GM23338 (cell line): ENCODE results near the gene GLE1. TPM values are rescaled to one million over a fixed set of nuclear protein-coding genes. Genes with fewer than 3 reads are reported as not detected.

Experiments used
- ATAC-seq: fragments of 200-7000 bp; cut with Tn5 transposase; 3 replicates; pipeline ENCODE4 v1.9.1; 2020
- DNase-seq: peaks from one replicate; pipeline ENCODE4 v3.0.0-alpha.2; 2015; ENCODE audit warnings: low spot score
- H2AFZ ChIP-seq: fragments of 200-600 bp; sonication (generic); 2 replicates; pipeline ENCODE4 v1.8.0; 2016; ENCODE audit warnings: antibody characterized with exemption, mild to moderate bottlenecking, moderate library complexity
- H3F3A ChIP-seq: fragments of 200-600 bp; sonication (generic); replicated peaks from 2 replicates; pipeline ENCODE4 v1.8.0; 2017; ENCODE audit warnings: antibody characterized with exemption, mixed run types, low read depth
- H3K27ac ChIP-seq: fragments of 200-600 bp; sonication (generic); 2 replicates; pipeline ENCODE4 v1.6.1; 2016; ENCODE audit warnings: low read depth
- H3K27me3 ChIP-seq: fragments of 200-600 bp; sonication (generic); 2 replicates; pipeline ENCODE4 v1.8.0; 2016; ENCODE audit warnings: mild to moderate bottlenecking, mixed run types, moderate library complexity; ENCODE audit not compliant: insufficient read depth
- H3K36me3 ChIP-seq: fragments of 200-600 bp; sonication (generic); 2 replicates; pipeline ENCODE4 v1.8.0; 2016; ENCODE audit warnings: mild to moderate bottlenecking; ENCODE audit not compliant: insufficient read depth
- H3K4me1 ChIP-seq: fragments of 200-600 bp; sonication (generic); 2 replicates; pipeline ENCODE4 v1.8.0; 2016; ENCODE audit warnings: mild to moderate bottlenecking, moderate library complexity; ENCODE audit not compliant: insufficient read depth
- H3K4me2 ChIP-seq: fragments of 200-600 bp; sonication (generic); 2 replicates; pipeline ENCODE4 v1.7.1; 2017; ENCODE audit warnings: mixed run types
- H3K4me3 ChIP-seq: fragments of 200-600 bp; sonication (generic); 2 replicates; pipeline ENCODE4 v1.6.1; 2016; ENCODE audit warnings: mixed run types
- H3K79me2 ChIP-seq: fragments of 200-600 bp; sonication (generic); replicated peaks from 2 replicates; pipeline ENCODE4 v1.8.0; 2017; ENCODE audit warnings: mild to moderate bottlenecking; ENCODE audit not compliant: insufficient read depth
- H3K9me2 ChIP-seq: fragments of 200-600 bp; sonication (generic); 2 replicates; pipeline ENCODE4 v1.8.0; 2017; ENCODE audit not compliant: insufficient read depth
- H4K20me1 ChIP-seq: fragments of 200-600 bp; sonication (generic); replicated peaks from 2 replicates; pipeline ENCODE4 v1.8.0; 2017; ENCODE audit warnings: mild to moderate bottlenecking; ENCODE audit not compliant: insufficient read depth
- H3K27ac Mint-ChIP-seq: 2 replicates; pipeline ENCODE4 v1.8.0; 2020; ENCODE audit warnings: inconsistent platforms, mild to moderate bottlenecking, moderate library complexity, mixed read lengths
- H3K27me3 Mint-ChIP-seq: 3 replicates; pipeline ENCODE4 v1.8.0; 2022; ENCODE audit warnings: low read depth, mild to moderate bottlenecking, moderate library complexity, mixed read lengths, inconsistent platforms; ENCODE audit not compliant: insufficient read depth, poor library complexity
- H3K36me3 Mint-ChIP-seq: 3 replicates; pipeline ENCODE4 v1.8.0; 2021; ENCODE audit warnings: low read depth, mild to moderate bottlenecking, inconsistent platforms, moderate library complexity, mixed read lengths
- H3K4me1 Mint-ChIP-seq: 3 replicates; pipeline ENCODE4 v1.8.0; 2020; ENCODE audit warnings: mild to moderate bottlenecking, inconsistent platforms, mixed read lengths
- H3K4me3 Mint-ChIP-seq: 3 replicates; pipeline ENCODE4 v1.8.0; 2021; ENCODE audit warnings: moderate library complexity, mild to moderate bottlenecking, inconsistent platforms, mixed read lengths
- H3K9me3 Mint-ChIP-seq: 3 replicates; pipeline ENCODE4 v1.8.0; 2020; ENCODE audit warnings: moderate library complexity, mild to moderate bottlenecking, inconsistent platforms, mixed read lengths
- CREB1 ChIP-seq: fragments of 250-450 bp; sonication (Bioruptor Pico); IDR thresholded peaks from 2 replicates; pipeline ENCODE4 v1.5.0; 2020; ENCODE audit warnings: low read depth, mild to moderate bottlenecking, moderate library complexity
- CTCF ChIP-seq, 2 experiments: fragments of 200-600 bp in 1 of 2; sonication (generic) in 1 of 2; conservative IDR thresholded peaks; 2 replicates each; pipeline versions ENCODE4 v1.5.1 to v1.6.1; 2016 to 2017; ENCODE audit warnings: antibody characterized with exemption in 2 of 2, low read depth in 2 of 2, mild to moderate bottlenecking in 2 of 2, moderate library complexity in 1 of 2
- EZH2 ChIP-seq: fragments of 200-600 bp; sonication (generic); IDR thresholded peaks from one replicate; pipeline ENCODE4 v1.8.0; 2017; ENCODE audit warnings: antibody characterized with exemption, mild to moderate bottlenecking, low read depth; ENCODE audit not compliant: unreplicated experiment
- EZH2phosphoT487 ChIP-seq: fragments of 200-600 bp; sonication (generic); IDR thresholded peaks from one replicate; pipeline ENCODE4 v1.8.1; 2018; ENCODE audit warnings: antibody characterized with exemption; ENCODE audit not compliant: unreplicated experiment
- POLR2AphosphoS5 ChIP-seq: IDR thresholded peaks from 2 replicates; pipeline ENCODE4 v1.6.1; 2016; ENCODE audit warnings: antibody characterized with exemption, low read depth
- ZNF114 ChIP-seq: fragments of 250-450 bp; sonication (Bioruptor Pico); IDR thresholded peaks from 2 replicates; pipeline ENCODE4 v1.5.0; 2020; ENCODE audit warnings: mild to moderate bottlenecking, moderate library complexity
- ZNF331 ChIP-seq: fragments of 250-450 bp; sonication (Bioruptor Pico); IDR thresholded peaks from 2 replicates; pipeline ENCODE4 v1.5.0; 2020; ENCODE audit warnings: low read depth, mild to moderate bottlenecking, moderate library complexity
- ZNF462 ChIP-seq: fragments of 250-450 bp; sonication (Bioruptor Pico); IDR thresholded peaks from 2 replicates; pipeline ENCODE4 v1.5.0; 2020; ENCODE audit warnings: mild to moderate bottlenecking, moderate library complexity
- polyA plus RNA-seq: library from polyadenylated mRNA; unstranded; fragments of >200 nt; fragmentation: Nextera tagmentation; extraction: Ambion mirVana; gene quantifications from 2 replicates; pipeline ENCODE4 v1.2.1, GENCODE V29; 2016
- total RNA-seq: library from RNA; depleted of rRNA; stranded (reverse); fragments of >200 nt; shearing (Covaris generic); gene quantifications from 2 replicates; pipeline ENCODE4 v1.2.3, GENCODE V29; 2014
- TF ChIP-seq, protein P1 (sequence below): IDR thresholded peaks from one replicate; pipeline ENCODE4 v1.6.1; 2018; ENCODE audit warnings: antibody characterized with exemption; ENCODE audit not compliant: unreplicated experiment

Gene GLE1
- total and polyA plus RNA-seq, 2 experiments from 2014 or later = 7.4 to 22.1 TPM

DNA sequence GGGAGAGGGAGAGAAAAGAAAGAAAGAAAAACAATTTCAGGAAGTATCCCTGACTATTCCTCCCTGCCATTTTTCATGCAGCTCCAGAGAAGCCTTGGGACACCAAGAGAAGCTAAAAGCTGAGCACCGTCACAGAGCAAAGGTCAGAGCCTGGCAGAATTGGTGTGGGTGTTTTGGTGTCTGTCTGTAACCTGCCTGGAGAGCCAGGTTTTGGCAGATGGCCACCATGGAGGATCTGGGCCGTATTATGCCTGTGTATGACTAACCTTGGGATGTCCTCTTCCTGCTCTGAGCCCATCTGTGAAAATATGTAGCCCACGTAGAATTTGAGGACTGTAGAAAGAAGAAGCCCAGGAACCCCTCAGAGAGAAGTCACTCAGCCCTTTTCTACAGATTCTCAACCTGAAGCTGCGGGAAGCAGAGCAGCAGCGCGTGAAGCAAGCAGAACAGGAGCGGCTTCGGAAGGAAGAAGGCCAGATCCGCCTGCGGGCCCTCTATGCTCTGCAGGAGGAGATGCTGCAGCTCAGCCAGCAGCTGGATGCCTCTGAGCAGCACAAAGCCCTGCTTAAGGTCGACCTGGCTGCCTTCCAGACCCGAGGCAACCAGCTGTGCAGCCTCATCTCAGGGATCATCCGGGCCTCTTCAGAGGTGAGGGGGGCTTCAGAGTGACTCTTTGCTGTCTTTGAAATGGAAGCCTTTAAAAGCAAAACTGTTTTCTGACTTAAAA is 18.8 kb downstream of the GLE1 start:
- Mint-ChIP-seq H3K36me3 (peaks cover 25% of the 10 kb centered on the region), H3K4me3 (no peak overlapping the region), H3K9me3 (peaks cover 9% of the 10 kb centered on the region), H3K27me3 (no peaks in the 10 kb centered on the region), H3K4me1 (no peaks in the 10 kb centered on the region), H3K27ac (no peak overlapping the region; the same call in 1 of the 2 replicates)
- H3K9me2 ChIP-seq = no peaks in the 10 kb centered on the region
- H3K4me2 ChIP-seq = no peak overlapping the region
- DNase-seq (peak; percentile 26), ATAC-seq (peak; percentile 88)
- no peaks in the 10 kb centered on the region for H3K4me1 ChIP-seq
- H3K36me3 ChIP-seq = peaks cover 14% of the 10 kb centered on the region; the same call in 1 of the 2 replicates
- no peak overlapping the region for H3K27ac ChIP-seq
- TF ChIP-seq CTCF (conservative IDR thresholded peaks at IDR 0.05; ENCODE audit: low read depth in 2 of 2) (no peak), ZNF331 (CRISPR knock-in tag) (no peak), EZH2 (no peak), ZNF114 (CRISPR knock-in tag) (no peak)
- TF ChIP-seq, protein P1, sequence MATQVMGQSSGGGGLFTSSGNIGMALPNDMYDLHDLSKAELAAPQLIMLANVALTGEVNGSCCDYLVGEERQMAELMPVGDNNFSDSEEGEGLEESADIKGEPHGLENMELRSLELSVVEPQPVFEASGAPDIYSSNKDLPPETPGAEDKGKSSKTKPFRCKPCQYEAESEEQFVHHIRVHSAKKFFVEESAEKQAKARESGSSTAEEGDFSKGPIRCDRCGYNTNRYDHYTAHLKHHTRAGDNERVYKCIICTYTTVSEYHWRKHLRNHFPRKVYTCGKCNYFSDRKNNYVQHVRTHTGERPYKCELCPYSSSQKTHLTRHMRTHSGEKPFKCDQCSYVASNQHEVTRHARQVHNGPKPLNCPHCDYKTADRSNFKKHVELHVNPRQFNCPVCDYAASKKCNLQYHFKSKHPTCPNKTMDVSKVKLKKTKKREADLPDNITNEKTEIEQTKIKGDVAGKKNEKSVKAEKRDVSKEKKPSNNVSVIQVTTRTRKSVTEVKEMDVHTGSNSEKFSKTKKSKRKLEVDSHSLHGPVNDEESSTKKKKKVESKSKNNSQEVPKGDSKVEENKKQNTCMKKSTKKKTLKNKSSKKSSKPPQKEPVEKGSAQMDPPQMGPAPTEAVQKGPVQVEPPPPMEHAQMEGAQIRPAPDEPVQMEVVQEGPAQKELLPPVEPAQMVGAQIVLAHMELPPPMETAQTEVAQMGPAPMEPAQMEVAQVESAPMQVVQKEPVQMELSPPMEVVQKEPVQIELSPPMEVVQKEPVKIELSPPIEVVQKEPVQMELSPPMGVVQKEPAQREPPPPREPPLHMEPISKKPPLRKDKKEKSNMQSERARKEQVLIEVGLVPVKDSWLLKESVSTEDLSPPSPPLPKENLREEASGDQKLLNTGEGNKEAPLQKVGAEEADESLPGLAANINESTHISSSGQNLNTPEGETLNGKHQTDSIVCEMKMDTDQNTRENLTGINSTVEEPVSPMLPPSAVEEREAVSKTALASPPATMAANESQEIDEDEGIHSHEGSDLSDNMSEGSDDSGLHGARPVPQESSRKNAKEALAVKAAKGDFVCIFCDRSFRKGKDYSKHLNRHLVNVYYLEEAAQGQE = no peak
- H3K27me3 ChIP-seq = no peaks in the 10 kb centered on the region
- no peaks in the 10 kb centered on the region for H3K79me2 ChIP-seq
- no peak overlapping the region for H3K4me3 ChIP-seq
- no peak overlapping the region for H2AFZ ChIP-seq
- 0 out of 2 replicates have a peak, but pooled peaks cover 4% of the 10 kb centered on the region for H3F3A ChIP-seq
- H4K20me1 ChIP-seq = no peaks in the 10 kb centered on the region

- no peaks in the 10 kb centered on the region for H3K4me1 ChIP-seq
- H3K27me3 ChIP-seq = no peaks in the 10 kb centered on the region
- no peaks in the 10 kb centered on the region for H3K27me3 Mint-ChIP-seq
- no peaks in the 10 kb centered on the region for H4K20me1 ChIP-seq
- no peaks in the 10 kb centered on the region for H3K4me1 Mint-ChIP-seq
- H3K27ac Mint-ChIP-seq = no peak overlapping the region
- H3K4me3 ChIP-seq = no peak overlapping the region
- no peak overlapping the region for H3K4me2 ChIP-seq
- H3K36me3 ChIP-seq = peaks cover 19% of the 10 kb centered on the region; the same call in 1 of the 2 replicates
- H3K79me2 ChIP-seq = no peaks in the 10 kb centered on the region
- H2AFZ ChIP-seq = no peak overlapping the region
- DNase-seq (no peak), ATAC-seq (no peak)
- no peaks in the 10 kb centered on the region for H3K9me2 ChIP-seq
- H3K9me3 Mint-ChIP-seq = no peaks in the 10 kb centered on the region
- no peak overlapping the region for H3K27ac ChIP-seq
- peaks cover 15% of the 10 kb centered on the region for H3K36me3 Mint-ChIP-seq
- H3K4me3 Mint-ChIP-seq = no peak overlapping the region
- 0 out of 2 replicates have a peak, but pooled peaks cover 4% of the 10 kb centered on the region for H3F3A ChIP-seq
- TF ChIP-seq ZNF462 (CRISPR knock-in tag) (no peak), EZH2phosphoT487 (no peak), CREB1 (CRISPR knock-in tag) (no peak), POLR2AphosphoS5 (no peak), ZNF114 (CRISPR knock-in tag) (no peak), EZH2 (no peak)
Measured at GRCh38 chr9:128526720-128527119, 22.2 kb downstream of the GLE1 start.
